ENCODE results near the gene DLGAP1.

DLGAP1 gene

DNA sequence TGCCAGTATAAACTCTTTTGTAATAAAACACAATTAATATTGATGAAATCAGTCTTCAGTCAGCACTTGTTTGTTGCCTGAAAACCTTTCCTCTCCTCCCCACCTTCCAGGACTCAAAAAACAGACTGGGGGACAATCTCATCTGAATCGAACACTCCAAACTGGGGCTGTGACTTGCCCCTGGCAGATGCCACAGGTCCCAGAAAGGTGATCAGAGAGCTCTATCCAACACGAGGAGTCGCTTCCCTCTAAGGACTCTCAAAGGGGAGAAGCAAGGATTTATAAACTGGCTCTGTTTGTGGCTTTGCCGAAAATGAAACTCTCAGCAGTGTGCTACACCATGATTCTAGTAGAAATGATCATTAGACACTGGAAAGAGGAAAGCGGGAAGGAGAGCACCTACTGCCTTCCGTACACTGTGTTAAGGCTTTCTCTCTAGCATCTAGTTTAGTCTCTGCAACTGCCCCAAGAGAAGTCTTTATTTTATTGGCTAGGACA, 805.9 kb downstream of the DLGAP1 start:
- no peak for DNase-seq

DNA sequence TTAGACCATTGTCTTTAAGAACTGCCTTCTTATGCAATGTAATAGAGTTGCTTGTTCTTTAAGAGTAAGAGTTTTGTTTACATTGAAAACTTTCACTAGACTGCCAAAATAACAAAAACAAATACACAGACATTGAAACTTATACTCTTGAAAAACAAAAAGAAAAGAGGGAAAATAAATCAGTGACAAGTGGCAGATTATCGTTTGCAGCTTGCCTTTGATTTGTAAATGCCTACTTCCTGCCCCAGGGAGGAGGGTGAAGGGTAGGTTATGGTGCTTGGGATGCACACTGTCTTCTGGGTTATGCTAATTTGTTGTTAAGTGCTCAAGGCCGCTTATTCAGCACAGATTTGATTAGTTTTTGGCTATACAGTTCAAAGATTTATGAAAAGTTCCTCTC, 806.5 kb downstream of the DLGAP1 start:
- no peak for DNase-seq

DNA sequence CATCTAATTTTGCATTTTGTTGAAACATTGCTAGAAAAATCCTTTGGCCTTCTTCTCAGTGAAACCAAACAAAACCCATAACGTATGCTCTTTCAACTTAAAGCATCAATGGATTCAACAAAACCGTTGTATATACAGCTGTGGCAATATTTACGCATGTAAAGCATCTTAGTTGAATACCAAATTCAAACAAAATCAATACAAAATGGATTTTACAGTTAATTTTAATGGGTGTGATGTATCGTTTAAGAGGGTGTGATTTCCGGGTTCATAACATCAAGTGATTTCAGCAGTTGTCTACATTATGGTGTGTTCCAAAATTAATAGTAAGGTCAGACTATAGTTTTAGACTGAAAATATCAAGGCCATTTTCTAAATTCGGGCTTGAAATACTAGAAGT, 806.9 kb downstream of the DLGAP1 start:
- DNase-seq: no peak

DNA sequence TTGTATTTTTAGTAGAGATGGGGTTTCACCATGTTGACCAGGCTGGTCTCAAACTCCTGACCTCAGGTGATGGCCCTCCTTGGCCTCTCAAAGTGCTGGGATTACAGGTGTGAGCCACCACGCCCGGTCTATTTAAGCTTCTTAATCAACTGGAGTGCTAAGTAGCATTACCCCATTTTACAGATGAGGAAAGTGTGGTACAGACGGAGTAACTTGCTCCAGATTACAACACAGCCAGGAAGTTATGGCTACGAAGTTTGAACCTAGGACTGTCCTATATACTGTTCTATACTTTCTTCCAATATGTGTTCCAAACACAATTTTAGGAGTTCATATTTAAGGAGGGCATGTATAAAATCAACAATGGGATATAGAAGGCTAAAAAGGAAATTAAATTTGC, 807.5 kb downstream of the DLGAP1 start:
- no peak for DNase-seq

DNA sequence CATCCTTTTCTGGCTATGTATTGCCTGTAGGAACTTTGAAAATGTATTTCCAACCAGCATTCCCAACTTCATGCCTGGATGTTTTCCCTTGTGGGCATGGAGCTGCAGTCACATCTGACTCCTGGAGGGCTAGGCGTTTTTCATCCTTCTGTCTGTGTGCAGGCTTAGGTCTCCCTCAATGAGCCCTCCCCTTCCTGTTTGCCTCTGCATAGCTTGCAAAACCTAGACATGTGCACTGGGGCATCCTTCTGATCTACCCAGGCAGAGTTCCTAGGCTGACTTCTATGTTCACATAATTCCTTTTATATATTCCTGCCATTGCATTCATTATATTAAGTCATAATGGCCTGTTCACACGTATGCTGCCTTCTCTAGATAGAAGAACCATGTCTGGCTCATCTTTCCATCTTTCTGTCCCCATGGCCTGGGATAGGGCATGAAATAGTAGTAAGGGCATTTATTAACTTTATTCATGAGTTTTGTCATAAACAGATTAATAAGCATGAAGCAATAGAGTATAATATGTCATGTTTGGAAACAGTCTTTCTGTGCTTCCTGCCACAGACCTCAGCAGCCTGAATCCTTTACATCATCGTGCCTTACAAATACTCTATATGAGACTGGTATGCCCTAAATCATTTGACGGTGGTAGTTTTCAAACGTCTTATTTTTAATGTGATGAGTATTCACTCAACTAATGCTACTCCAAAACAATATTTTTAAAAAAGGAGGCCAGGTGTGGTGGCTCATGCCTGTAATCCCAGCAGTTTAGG, 809.5 kb downstream of the DLGAP1 start:
- no peak for DNase-seq

DNA sequence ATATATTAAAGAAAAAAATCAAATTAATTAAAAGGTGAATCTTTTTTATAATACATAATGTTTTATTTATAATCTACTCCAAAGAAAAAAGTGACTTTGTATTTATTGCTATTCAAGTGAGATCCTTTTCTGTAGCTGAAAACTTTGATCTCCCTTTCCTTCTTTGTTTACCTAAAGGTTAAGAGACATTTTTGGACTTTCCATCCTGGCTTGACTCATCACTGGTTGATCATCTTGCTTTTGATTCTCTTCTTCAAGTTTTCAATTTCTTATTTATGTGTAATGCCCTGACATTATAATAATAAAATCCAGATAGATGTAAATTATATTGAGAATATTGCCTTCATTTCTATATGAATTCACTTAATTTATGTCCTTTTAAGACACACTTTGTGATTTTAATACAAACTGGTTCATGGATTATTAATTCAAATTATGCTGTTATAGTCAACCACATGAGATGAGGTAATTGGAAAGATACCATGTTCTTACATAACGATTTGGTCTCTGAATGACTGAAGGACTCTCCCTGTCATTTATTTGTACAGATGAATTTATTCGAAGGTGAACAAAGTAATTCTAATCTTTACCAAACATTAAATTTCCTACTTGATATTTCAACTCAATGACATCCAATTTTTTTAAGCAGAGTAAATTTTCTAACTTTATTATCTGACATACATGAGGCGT, 820.7 kb downstream of the DLGAP1 start:
- no peak for DNase-seq

DNA sequence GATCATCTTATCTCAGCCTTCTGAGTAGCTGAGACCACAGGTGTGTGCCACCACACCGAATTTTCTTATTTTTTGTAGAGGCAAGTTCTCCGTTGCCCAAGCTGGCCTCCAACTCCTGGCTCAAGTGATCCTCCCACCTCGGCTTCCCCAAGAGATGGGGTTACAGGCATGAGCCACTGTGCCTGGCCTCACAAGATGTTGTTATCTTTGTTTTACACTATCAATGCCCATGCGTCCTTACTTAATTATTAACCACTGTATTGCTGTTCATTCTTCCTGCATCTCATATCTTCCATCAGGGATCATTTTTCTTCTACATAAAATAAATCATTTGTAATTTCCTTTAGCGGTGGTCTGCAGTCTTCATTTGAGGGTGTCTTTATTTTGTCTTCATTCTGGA, 823.2 kb downstream of the DLGAP1 start:
- DNase-seq: peak; percentile 87

DNA sequence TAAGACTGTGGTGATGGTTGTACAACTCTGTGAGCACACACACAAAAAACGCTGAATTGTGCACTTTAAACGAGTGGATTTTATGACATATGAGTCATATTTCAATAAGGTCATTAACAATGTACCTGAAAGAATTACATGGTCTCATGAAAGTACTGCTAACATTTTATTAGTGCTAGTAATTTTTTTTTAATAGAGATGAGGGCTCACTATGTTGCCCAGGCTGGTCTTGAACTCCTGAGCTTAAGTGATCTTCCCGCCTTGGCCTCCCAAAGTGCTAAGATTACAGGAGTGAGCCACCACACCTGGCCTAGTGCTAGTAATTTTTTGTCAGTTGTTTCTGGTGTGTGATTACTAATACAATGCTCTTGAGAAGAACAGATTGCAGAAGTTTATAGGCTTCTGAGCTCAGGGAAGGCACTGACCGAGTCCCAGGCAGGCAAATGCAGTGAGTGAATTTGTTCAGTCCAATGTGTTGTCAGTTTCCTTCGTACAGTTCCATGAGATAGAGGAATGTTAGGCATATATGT, 828.1 kb downstream of the DLGAP1 start:
- no peak for DNase-seq

DNA sequence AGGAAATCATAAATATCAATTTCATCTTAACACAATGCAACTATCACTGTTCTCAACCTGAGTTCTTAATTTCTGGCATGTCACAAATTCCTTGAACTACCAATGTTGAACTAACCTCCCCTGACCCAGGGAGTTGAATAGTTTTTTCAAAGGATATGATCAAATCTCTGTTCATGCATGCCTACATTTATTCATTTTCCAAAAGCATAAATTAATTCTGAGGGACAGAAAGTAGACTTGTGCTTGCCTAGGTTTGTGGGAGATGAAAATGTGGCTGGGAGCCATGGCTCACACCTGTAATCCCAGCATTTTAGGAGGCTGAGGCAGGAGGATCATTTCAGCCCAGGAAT, 829.4 kb downstream of the DLGAP1 start:
- peak; percentile 35 for DNase-seq

DNA sequence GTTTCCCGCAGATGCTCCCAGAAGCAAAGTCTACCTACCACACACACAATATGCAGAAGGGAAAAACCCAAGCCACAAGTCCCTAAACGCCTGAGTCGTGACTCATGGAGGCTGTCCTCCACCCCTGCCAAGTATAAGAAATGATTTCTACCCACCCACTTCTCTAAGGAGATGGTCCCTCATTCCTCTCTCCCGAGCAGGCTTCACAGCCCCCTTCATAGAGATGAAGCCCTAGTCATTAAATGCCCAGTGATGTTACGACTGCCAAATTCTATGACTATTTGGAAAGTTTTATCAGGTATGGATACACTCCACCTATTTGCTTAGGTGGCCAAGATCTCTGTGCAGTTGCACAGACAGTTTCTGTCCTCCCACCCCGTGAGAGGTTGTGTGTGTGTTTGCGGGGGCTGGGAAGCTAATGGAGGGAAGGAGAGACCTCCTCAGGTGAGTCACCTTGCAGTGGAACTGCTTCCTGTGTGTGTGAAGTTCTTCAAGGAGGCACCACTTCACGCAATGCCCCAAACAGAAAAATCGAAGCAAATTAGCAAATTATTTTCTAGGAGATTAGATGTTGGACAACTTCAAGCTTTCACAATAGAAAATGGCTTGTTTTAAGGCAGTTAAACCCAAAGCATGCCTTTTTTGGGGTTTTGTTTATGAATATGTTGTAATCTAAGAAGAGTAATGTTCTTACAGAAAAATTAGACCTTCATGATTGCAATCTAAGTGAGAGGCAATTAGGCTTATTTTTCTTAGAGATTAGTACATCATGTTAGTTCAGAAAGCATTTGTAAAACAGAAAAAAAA, 830.0 kb downstream of the DLGAP1 start:
- DNase-seq: peak; percentile 80

DNA sequence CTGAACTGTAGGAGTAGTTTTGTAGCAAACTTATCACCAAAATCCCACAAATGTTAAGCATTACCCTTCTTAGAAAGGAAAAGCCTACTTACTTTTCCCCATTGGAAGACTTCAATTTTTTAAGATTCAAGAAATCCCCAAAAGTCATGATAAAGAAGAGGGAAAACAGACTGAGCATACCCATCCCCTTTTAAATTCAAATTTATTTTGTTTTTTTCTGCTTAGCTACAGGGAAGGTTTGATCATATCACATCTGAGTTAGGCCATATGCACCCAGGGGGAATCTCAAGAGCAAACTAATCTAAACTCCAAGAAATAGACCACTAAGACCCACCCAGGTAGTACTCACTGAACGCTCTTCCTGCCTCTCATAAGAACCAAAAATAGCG, 830.6 kb downstream of the DLGAP1 start:
- no peak for DNase-seq

DNA sequence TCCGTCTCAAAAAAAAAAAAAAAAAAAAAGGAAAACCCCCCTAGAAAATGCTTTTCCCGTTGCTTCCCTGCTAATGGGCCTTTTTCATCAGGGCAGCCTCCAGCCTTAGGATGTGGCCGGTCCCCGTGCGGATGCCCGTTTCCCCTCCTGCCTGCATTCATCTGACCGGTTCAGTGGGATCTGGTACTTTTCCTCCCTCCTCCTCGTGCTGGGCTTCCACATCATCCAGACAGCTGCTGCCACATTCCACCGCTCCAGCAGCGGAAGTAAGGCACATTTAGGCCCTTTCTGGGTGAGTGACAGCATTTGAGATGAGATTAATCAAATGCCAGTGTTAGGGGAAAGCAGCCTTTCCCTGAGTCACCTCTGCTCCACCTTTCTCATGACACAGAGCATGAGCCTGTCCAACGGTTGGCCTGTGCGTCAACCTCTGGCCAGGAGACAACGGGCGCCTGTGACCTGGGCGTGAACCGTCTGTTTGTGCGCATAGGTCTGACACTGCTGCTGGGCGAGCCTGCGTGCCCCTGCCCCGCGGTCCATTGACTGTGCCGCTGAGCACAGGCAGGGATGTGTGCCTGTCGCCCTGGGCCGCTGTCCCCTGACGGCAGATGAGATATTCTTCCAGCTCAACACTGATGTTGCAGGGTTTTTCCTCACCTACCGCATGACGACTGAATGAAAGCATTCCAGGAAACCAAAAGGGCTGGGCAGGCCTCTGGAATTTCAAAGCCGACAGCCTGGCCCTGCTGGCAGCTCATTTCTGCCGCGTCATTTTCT, 831.1 kb downstream of the DLGAP1 start:
- peak; percentile 94 for DNase-seq

DNA sequence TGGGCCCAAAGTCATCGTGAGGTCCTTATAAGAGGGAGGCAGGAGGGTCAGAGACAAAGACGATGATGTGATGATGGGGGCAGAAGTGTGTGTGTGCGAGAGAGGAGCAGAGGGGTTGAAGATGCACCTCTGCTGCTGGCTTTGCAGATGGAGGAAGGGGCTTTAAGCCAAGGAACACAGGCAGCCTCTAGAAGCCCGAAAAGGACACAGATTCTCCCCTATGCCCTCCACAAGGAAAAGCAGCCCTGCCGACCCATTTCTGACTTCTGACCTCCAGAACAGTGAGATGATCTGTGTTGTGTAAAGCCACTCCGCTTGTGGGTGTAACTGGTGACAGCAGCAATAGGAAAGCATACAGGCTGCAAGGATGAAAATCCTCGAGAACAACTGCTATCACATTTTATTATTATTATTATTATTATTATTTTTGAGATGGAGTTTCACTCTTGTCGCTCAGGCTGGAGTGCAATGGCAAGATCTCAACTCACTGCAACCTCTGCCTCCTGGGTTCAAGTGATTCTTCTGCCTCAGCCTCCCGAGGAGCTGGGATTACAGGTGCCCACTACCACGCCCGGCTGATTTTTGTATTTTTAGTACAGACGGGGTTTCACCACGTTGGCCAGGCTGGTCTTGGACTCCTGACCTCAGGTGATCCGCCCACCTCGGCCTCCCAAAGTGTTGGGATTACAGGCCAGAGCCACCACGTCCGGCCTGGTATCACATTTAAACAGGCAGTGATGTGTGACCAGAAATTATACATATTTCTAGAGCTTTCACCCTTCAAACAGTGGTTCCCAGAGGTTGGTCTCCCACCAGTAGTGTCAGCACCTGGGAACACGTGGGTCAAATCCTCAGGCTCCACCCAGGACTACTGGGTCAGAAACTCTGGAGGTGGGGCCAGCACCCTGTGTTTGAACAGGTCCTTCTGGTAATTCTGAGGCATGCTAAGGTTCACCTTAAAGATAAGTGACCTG, 834.7 kb downstream of the DLGAP1 start:
- no peak for DNase-seq

DNA sequence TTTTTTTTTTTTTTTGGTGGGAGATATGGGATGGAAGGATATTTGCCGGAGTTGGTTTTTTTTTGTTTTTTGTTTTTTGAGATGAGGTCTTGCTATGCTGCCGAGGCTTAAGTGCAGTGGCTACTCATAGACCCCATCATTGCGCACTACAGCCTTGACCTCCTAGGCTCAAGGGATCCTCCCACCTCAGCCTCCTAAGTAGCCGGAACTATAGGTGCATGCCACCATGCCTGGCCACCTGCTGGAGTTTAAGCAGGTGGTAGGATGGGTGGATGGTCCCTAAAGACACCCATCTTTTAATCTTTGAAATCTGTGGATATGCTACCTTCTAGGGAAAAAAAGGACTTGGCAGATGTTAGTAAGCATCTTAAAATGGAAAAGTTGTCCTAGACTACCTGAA, 835.4 kb downstream of the DLGAP1 start:
- DNase-seq: no peak

DNA sequence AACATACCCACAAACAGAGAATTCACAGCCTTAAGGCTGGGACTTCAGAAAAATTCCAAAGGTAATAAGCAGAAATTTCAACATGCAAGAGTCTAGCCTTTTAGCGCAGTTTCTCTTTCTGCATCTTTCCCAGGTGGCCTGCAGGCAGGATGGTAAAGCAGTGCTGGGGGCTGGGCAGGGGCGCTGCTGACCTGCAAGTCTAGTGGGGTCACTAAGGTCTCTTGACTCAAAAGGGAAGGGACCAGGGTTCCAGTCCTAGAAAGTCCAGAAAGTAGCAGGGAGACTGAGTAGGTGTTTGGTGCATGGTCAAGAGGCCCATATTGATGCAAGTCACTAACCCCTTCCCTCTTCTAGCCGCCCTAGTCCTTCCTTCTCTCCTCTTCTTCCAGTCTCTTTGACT, 835.9 kb downstream of the DLGAP1 start:
- DNase-seq: no peak

DNA sequence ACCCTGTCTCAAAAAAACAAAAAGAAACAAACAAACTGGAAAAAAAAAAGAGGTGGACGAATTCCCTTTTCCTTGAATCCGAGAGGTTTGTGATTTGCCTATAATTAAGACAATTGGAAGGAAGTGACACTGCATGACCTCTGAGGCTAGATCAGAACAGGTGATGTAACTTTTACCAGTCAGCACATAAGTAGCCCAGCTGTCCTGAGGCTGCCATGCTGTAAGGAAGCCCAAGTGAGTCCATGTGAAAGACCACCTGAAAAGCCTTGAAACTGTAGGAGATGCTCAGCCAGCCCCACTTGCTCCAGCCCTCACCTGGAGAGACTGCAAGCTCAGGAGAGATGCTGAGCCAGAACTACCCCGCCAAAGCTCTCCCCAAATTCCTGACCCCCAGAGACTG, 838.4 kb downstream of the DLGAP1 start:
- no peak for DNase-seq

DNA sequence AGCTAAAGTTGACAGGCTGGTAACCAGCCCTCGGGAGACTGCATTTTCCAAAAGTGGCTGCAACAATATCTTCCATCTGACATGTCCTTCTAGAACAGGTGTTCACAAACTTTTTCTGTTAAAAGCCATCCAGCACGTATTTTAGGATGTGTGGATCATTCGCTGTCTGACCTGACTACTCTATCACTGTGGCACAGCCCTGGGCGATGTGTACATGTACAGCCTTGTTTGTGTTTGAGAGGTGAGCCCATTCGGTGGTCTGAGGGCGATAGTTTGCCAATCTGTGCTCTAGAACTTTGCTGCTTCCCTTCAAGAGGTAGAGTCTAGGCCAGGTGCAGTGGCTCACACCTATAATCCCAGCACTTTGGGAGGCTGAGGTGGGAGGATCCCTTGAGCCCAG, 839.0 kb downstream of the DLGAP1 start:
- DNase-seq: no peak

DNA sequence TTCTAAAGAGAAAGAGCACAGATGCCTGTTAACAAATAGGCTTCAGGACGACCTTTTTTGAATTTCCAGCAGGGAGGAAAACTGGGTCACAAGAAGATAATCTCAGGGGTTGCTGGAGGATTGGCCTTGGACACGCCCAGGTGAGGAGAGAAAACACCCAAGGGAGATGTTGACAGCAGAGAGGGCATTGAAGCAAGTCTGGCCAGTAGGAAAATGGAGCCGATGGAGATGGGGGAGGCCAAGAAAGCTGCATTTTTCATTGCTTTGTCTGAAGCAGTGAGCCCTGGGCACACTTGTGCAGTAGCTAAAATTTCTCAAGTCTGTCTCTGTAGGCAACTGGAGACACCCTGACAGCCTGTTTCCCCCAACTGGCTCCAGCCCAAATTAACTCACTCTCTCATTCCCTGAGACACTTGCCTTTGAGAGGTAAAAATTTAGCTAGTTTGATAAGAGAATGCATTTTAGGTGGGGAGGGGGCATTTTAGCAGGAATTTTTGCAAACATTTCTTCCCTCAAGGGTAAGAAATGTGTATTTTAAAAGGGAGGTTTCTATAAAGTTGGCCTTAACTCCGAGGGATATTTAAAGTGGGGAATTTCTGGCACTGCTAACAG, 839.6 kb downstream of the DLGAP1 start:
- DNase-seq: no peak

DNA sequence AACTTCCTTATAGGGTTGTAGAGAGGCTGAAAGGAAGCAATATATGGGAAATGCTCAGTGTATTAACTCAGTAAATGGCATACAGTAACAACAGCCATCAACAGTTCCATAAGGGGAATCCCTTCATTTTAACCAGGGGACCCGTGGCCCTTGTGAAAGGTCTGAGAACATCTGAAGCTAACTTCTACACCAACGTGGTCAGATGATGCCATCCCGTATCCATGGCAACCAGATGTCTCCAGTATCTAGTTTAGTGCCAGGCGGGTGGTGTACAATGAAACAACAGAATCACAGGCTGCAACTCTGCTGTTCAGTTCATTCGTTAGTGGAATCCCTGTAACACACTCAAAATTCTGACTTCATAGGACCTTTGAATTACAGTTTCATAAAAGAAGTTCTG, 842.8 kb downstream of the DLGAP1 start:
- peak; percentile 60 for DNase-seq

DNA sequence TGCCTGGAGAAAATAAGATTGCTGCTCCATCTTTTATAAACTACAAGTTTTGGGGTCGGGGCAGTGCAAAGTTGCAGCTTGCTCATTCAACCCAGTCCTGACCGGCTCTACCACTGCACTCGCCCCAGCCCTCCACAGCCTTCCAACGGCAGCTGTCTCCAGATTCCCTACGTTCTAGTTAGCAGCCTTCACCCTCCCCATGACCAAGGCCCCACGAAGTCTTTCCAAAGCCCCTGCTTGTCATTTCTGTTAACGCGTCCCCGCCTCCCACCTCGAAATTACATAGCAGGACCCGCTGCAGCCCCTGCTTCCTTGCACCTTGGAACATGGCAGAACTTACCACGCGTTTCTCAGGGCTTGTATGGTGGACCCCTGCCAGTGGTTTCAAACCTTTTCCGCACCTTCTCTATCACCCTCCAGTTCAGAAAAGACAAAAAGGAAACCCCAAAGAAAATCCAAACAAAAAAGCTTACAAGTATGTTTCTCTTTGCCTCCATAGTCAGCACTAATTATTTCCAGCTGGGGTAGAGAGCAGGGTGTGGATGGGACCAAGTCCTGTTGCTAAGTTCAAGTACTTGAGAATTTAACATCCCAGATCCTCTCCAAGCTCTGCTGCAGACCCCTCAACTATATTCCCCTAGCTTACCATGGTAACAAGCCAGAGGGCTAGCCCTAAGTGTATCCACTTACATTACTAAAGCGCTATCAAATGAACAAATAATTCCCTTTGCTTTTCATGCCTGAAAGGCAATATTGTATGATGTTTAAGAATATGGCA, 843.6 kb downstream of the DLGAP1 start:
- no peak for DNase-seq
